Psoas muscle (tissue), 8 donors: Measurements from ENCODE around the gene BCL2A1. TPM values are rescaled to one million over a fixed set of nuclear protein-coding genes. Genes with fewer than 3 reads are reported as not detected.
"Not testable (repeated sequence)": the region's sequence is repeated elsewhere in the genome, so short reads cannot be mapped to it uniquely, and the experiment has no call there.

ENCODE experiments used
- ATAC-seq, 4 donors: fragments of 200-7000 bp; cut with Tn5 transposase; one replicate each; pipeline ENCODE4 v1.9.1; 2020; ENCODE audit warnings: moderate library complexity in 3 of 4, mild to moderate bottlenecking in 2 of 4
- DNase-seq, 2 donors: peaks; one replicate each; pipeline ENCODE4 v3.0.0-alpha.2; 2020
- H3K27ac ChIP-seq: fragments of 200-600 bp; one replicate; pipeline ENCODE4 v1.8.0; 2022
- H3K27me3 ChIP-seq, 3 donors: fragments of 200-600 bp in 1 of 3; one replicate each; pipeline versions ENCODE4 v1.6.1 to v1.8.0; 2013 to 2022; ENCODE audit warnings: low read length in 2 of 3, mild to moderate bottlenecking in 2 of 3, moderate library complexity in 1 of 3; ENCODE audit not compliant: insufficient read depth in 3 of 3
- H3K36me3 ChIP-seq, 2 donors: fragments of 200-600 bp in 1 of 2; one replicate each; pipeline versions ENCODE4 v1.6.1 to v1.8.0; 2013 to 2022; ENCODE audit warnings: low read depth in 1 of 2, mild to moderate bottlenecking in 1 of 2, moderate library complexity in 1 of 2; ENCODE audit not compliant: insufficient read depth in 1 of 2
- H3K4me1 ChIP-seq: fragments of 200-600 bp; one replicate; pipeline ENCODE4 v1.8.0; 2022
- H3K4me3 ChIP-seq: fragments of 200-600 bp; one replicate; pipeline ENCODE4 v1.8.0; 2022; ENCODE audit warnings: mild to moderate bottlenecking
- H3K9me3 ChIP-seq: fragments of 200-600 bp; one replicate; pipeline ENCODE4 v1.8.0; 2022
- CTCF ChIP-seq: fragments of 200-600 bp; IDR thresholded peaks from one replicate; pipeline ENCODE4 v1.8.0; 2022; ENCODE audit warnings: antibody characterized with exemption
- WGBS, 3 donors: extraction: QIAGEN DNeasy Blood & Tissue Kit; methylation state at CpG; one replicate each; pipeline versions ENCODE4 v1.1.6 to v1.1.7; 2013; 5-methylcytosine and 5-hydroxymethylcytosine counted together
- intact Hi-C, 2 donors: fragments of 100-400 bp; cut with DNase I; formaldehyde crosslinking; loops; one replicate each; pipeline versions ENCODE4 v1.11.0 to v1.14.2; 2022
- polyA plus RNA-seq, 3 donors: library from polyadenylated mRNA; stranded (reverse); fragments of 200-250 nt; gene quantifications; one replicate each; pipeline ENCODE4 v1.2.3, GENCODE V29; 2013
- total RNA-seq, 4 donors: library from RNA; stranded (reverse); fragmentation: NEBNext Ultra II Directional in 2 of 4; extraction: Animal tissue kit (Norgen Biotek cat#: 25700) in 2 of 4; gene quantifications; one replicate each; pipeline versions ENCODE4 v1.2.1 to v1.2.4, GENCODE V29; 2021 to 2023
- donor health status: healthy with polysubstance abuse.
- donor health status: DM: no; HTN: no; CAD: no; lungs with moderate emphysema.
- donor health status: Bipolar disorder and iron deficiency.
- donor health status: healthy.
- donor health status: DM: yes; HTN: yes; CAD: no.
- donor health status: DM: no; HTN: no; CAD: no.
- donor health status: DM: no; HTN: no; CAD: no.
- donor health status: DM: yes; HTN: yes; CAD: no.

BCL2A1 gene
- total and polyA plus RNA-seq, 7 donors, result 0.18 to 1.2 (median 1.0) TPM; not detected in 1

GRCh38 chr15:79965846-79966630, 5.0 kb downstream of the BCL2A1 start:
- Histone ChIP-seq H3K4me3 (no peak overlapping the region), H3K27me3 (peaks cover 0 to 3% (median 0%) of the 10 kb centered on the region in 3 donors), H3K36me3 (no peaks in the 10 kb centered on the region), H3K27ac (no peak overlapping the region), H3K4me1 (no peaks in the 10 kb centered on the region), H3K9me3 (no peaks in the 10 kb centered on the region)
- WGBS, 3 donors, result 73 to 80% (median 78%) methylated on average over 4 of the region's 4 CpGs
- TF ChIP-seq CTCF, result no peak
- intact Hi-C loops, result no loop called here
- DNase-seq (no peak), ATAC-seq (no peak)

- Histone ChIP-seq H3K27ac (no peak overlapping the region), H3K4me1 (no peaks in the 10 kb centered on the region), H3K36me3 (no peaks in the 10 kb centered on the region), H3K9me3 (no peaks in the 10 kb centered on the region), H3K27me3 (peaks cover 0 to 3% (median 0%) of the 10 kb centered on the region in 3 donors), H3K4me3 (no peak overlapping the region)
- 87 to 91% (median 89%) methylated on average over 6 of the region's 6 CpGs for WGBS, 3 donors
- ATAC-seq (no peak), DNase-seq (no peak)
- no peak for TF ChIP-seq CTCF
- intact Hi-C loops, result no loop called here
Measured at GRCh38 chr15:79964232-79964805, 6.7 kb downstream of the BCL2A1 start.

DNA sequence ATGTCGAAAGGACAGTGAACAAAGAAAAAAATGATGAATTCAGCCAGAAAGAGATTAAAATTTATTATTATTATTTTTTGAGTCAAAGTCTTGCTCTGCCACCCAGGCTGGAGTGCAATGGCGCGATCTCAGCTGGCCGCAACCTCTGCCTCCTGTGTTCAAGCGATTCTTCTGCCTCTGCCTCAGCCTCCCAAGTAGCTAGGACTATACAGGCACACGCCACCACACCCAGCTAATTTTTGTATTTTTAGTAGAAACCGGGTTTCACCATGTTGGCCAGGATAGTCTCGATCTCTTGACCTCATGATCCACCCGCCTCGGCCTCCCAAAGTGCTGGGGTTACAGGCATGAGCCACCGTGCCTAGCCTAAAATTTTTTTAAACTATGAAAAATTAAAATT, 8.1 kb downstream of the BCL2A1 start:
- H3K4me1 ChIP-seq, H3K9me3 ChIP-seq, H3K27me3 ChIP-seq, ATAC-seq, intact Hi-C loops, H3K36me3 ChIP-seq, H3K27ac ChIP-seq, DNase-seq, H3K4me3 ChIP-seq: not testable (repeated sequence)
- WGBS, 3 donors, result 95% methylated on average over 11 of the region's 11 CpGs

DNA sequence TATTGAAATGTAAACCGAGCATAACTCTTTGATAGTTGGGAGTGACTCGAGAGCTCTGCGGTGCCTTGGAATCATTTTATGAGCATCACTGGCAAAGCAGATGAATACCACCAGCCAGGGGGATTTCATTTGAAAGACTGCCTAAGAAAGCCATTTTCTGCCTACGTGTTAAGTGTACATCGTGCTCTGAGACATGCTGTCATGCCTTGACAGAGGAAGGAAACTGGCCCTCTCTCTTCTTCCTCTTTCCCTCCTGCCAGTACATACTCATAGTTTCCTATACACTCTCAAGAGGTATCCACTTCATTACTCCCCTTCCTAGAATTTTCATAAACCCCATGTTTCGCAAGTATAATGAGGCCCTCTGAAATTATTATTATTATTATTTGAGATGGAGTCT, 8.8 kb downstream of the BCL2A1 start:
- 61 to 68% (median 68%) methylated on average over 6 of the region's 6 CpGs for WGBS, 3 donors
- no peaks in the 10 kb centered on the region for H3K27me3 ChIP-seq
- H3K9me3 ChIP-seq, result no peaks in the 10 kb centered on the region
- no peak overlapping the region for H3K4me3 ChIP-seq
- no peak for DNase-seq
- no peaks in the 10 kb centered on the region for H3K36me3 ChIP-seq
- no peak for ATAC-seq
- H3K4me1 ChIP-seq, result no peaks in the 10 kb centered on the region
- intact Hi-C loops, result no loop called here
- no peak for TF ChIP-seq CTCF
- H3K27ac ChIP-seq, result no peak overlapping the region

- DNase-seq (no peak), ATAC-seq (no peak)
- H3K27ac ChIP-seq, result no peak overlapping the region
- intact Hi-C loops, result no loop called here
- TF ChIP-seq CTCF, result no peak
- 83 to 84% (median 83%) methylated on average over 10 of the region's 10 CpGs for WGBS, 3 donors
- no peak overlapping the region for H3K4me3 ChIP-seq
- H3K9me3 ChIP-seq, result no peaks in the 10 kb centered on the region
- H3K27me3 ChIP-seq, result no peaks in the 10 kb centered on the region
- no peaks in the 10 kb centered on the region for H3K36me3 ChIP-seq
- no peaks in the 10 kb centered on the region for H3K4me1 ChIP-seq
Measured at GRCh38 chr15:79960502-79961212, 10.3 kb downstream of the BCL2A1 start.
